GM12892 (cell line): Measurements from ENCODE around the gene SLC12A6.

ENCODE experiments used
- POLR2A ChIP-seq: IDR thresholded peaks from 2 replicates; pipeline ENCODE4 v1.6.1; 2011; ENCODE audit warnings: low read depth, low read length, control low read depth
- POLR2AphosphoS5 ChIP-seq: IDR thresholded peaks from 2 replicates; pipeline ENCODE4 v1.6.1; 2011; ENCODE audit warnings: low read depth, low read length, control low read depth
- TAF1 ChIP-seq: IDR thresholded peaks from 2 replicates; pipeline ENCODE4 v1.6.1; 2011; ENCODE audit warnings: low read depth, mild to moderate bottlenecking, control low read depth, low read length, borderline replicate concordance

DNA sequence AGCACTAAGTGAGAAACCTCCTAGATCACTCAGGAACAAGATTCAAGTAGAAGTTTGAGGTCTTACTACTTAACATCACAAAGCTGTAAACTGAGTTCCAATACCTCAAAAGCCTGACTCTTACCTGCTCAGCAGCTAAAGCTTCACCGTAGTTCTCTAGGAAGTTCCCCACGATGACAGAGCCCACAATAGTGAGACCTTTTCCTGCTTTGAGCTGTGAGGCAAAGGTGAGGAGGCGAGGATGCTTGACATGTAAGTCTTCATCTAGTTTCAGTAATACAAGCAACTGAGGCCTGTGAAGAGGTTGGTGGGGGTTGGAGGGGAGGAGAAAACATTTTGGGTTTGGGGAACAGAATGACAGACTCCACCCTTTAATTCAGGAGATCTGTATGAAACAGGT lies 97.0 kb downstream of the SLC12A6 start:
- no peak for TF ChIP-seq POLR2A
- no peak for TF ChIP-seq POLR2AphosphoS5
- TF ChIP-seq TAF1 = no peak
